COR-L47 (cell line): Measurements from ENCODE around the gene OVAAL.

ENCODE experiments used
- DNase-seq: peaks from one replicate; lab custom pipeline; 2025; lab: John Stamatoyannopoulos, UW

Gene OVAAL

GRCh38 chr1:180558664-180559063, at the start of gene OVAAL:
Gene OVAAL (plus strand): TSS chr1:180558964.
- no peak for DNase-seq

DNA sequence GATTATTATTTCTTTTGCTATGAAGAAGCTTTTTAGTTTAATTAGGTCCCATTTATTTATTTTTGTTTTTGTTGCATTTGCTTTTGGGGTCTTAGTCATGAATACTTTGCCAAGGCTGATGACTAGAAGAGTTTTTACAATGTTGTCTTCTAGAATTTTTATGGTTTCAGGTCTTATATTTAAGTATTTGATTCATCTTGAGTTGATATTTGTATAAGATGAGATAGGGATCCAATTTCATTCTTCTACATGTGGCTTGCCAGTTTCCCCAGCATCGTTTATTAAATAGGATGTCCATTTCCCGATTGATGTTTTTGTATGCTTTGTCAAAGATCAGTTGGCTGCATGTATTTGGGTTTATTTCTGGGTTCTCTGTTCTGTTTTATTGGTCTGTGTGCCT, 47.9 kb upstream of the OVAAL start:
- DNase-seq = no peak

DNA sequence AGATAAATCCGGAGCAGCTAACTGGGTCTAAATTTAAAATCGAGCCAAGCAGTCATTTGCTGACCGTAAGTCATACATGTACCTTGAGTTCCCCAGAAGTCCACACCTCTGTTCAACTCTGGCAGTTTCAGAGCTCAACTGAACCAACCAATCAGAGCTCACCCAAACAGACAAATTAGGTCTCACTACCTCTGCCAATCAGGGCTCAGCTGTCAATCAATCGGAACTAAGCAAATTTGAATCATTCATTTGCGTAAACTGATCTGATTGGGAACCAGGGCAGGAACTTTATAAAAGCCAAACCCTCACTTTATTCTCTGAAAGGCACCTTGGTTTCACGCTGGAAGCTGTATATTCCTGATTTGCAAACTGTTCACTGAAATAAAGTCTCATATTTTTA, 45.2 kb upstream of the OVAAL start:
- no peak for DNase-seq

DNA sequence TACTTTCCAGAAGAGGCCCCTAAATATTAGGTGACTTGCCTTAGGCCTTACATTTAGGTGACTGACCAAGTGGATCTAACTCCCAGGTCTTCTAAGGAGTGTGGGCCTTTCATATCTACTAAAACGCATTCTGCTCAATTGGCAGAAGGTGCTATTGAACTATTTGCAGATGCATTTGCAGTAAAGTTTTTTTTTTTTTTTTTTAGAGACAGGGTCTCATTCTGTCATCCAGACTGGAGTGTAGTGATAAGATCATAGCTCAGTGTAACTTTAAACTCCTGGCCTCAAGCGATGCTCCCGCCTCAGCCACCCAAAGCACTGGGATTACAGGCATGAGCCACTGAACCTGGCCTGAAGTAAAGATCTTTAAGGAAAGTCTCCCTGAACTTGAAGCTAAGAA, 43.4 kb upstream of the OVAAL start:
- no peak for DNase-seq

DNA sequence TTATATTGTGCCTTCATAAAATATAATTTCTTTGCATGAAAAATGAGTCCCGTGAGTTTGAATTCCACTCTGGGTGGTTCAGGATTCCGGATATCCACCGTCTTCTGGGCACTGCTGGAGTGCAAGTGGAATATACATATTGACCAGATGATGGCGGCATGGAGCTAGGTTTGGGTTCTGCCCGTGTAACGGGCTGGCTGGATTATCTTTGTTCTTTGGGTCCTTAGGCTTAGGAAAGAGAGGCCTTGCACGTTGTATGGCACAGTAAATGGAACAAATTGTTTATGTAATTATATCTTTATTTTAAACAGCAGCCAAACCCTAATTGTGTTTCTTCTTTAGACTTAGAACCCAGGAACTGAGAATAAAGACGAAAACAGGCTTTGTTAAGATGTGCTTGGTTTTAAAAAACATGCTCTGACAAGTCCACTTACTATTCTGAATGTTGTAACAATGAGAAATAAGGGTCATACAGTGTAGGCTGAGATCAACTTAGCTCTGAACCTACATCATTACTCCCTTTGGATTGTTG, 42.8 kb upstream of the OVAAL start:
- DNase-seq = peak; percentile 57

- DNase-seq = no peak
Measured at GRCh38 chr1:180519846-180520245, 38.9 kb upstream of the OVAAL start.

DNA sequence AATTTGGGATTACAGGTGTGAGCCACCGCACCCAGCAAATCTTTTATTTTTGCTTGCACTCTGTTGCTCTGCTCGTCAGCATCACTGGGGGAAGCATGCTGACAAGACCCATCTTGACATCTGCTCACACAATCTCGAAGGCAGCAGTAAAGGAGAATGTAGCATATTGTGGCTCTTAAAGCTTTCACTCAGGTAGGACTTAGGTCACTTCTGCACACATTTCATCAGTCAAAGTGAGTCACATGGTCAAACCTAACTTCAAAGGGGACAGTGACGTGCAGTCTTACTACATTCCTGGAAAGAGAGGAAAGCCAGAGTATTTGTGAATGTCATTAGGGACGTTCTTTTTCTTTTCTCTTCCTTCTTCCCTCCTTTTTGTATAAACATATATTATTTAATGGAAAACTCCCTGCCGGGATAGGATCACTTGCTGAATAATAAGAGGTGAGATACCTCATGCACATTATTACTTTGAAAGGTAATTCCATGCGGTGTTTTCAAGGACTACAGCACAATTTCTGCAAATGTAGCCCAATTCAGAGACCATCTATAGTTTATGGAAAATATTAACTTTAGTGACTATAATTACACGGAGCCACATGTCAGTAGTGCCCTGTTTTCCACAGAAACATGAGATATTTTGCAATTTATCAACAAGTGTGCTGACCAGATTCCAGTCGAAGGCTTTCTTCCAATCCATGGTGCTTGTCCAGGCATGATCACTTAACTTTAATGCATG, 37.1 kb upstream of the OVAAL start:
- no peak for DNase-seq

- DNase-seq = no peak
Measured at GRCh38 chr1:180522213-180522515, 36.6 kb upstream of the OVAAL start.

DNA sequence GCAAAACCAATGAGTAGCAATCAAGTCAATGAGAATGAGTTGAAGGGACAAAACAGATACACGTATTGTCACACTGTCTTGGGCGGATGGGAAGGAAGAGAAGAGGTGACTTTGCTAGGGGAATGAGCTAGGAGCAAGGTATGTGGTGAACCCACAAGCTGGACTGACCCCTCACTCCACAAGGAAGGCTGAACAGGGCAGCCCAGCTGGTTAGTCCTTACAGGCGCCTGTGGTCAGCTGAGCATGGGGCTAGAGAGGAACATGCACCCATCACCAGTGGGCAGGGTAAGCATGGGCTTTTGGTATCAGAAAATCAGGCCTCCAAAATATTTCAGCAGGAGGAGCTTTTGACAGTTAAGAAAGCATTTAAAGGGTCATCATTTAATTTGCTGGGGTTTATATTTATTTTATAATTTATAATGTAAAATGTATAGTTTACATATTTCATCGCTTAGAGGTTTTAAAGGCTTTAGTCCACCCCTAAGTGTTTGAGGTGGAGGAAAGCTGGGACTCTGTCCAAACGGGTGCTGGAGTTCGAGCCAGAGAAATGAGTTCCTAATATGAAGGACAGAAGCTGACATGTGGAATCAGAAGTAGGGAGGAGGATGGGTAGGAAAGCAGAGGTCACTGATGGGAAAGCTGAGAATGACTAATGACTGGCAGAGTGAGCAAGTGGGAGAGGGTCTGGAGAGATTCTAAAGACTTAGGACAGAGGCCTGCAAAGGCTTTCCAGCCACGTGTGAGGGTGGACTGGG, 34.4 kb upstream of the OVAAL start:
- no peak for DNase-seq

DNA sequence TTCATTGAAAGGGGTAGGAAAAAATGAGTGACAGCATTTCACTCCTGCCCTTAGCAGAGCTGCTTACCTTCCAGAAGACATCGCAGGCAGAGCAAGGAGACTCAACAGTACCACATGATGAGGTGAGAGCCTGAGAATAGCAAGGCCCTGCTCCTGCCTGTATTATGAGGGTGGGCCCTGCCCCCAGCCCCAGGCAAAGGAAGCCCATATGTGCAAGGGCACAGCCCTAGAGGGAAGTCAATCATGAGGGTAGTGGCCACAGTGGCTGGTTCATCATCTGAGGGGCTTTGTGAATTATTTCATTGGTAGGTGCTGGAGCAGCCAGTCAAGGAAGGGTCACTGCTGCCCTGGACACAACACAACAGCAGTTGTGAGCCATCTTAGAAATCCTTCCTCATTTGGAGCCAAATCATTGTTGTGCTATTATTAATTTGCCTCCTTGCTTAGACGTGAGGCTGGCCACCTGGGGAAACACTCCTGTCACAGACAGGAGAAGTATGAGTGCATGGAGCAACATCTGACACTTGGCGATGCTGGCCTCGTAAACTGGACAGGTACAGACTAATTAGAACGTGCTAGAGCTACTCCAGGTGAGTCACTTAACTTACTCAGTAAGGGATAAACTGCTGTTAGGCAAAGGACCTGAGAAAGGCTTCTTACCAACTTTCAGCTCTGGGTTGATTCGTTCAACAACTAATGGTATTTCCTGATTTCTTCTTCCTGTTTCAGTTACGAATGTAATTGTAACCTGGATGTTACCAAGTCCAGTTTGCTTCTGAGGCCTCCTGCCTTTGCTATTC, 33.6 kb upstream of the OVAAL start:
- no peak for DNase-seq

DNA sequence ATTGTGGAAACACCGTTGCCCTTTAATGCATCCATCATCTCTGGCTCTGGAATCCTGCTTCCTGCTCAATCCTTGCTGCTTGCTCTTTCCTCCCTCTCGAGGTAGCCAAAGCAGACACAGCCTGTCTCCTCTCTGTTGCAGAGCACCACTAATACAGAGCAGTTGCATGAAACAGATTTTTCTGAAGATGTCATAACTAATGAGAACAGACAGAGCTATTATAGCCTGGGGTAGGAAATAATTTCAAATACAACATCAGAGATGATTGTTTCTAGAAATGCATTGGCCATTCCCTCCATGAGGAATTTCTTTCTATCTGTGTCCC, 33.1 kb upstream of the OVAAL start:
- DNase-seq = no peak

- no peak for DNase-seq
Measured at GRCh38 chr1:180527101-180527669, 31.6 kb upstream of the OVAAL start.

GRCh38 chr1:180528868-180529470, 29.8 kb upstream of the OVAAL start:
- DNase-seq = no peak

GRCh38 chr1:180530501-180530900, 28.3 kb upstream of the OVAAL start:
- DNase-seq = no peak

DNA sequence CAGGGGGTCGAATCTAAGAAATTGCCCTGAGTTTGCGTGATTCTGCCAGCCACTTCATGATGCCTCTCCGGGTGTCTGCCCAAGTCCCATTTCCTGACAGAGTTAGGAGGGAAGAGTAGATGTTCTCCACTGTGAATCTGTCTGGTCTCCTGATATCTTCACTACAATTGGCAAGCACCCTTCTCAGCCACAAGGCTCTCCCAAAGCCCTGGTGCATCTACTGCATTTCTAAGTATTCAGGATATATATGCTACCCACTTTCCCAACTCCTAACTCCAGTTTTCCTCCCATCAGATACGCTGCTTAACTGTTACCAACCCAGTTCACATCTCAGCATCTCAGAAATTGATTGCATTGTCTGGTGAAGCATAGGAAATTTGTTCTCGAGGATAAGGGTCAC, 25.9 kb upstream of the OVAAL start:
- DNase-seq = no peak

GRCh38 chr1:180533266-180533987, 25.3 kb upstream of the OVAAL start:
- DNase-seq = peak; percentile 70

DNA sequence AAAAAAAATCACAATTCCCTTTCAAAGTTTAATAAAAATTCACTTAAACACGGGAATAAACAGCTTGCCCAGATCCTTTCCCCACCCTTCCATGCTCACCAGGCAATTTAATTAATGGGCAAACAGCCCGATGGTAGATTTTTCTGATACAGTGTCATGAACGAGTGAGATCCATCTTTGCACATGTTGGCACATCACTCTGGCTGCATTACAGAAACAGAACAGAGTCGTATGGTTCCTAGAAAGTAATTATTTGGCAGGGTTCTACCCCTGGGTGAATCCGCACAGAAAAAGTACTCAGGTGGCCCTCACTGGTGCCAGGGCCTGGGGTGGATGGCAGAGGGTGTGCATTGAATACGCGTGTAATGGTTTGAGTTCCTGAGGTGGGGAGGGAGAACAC, 24.6 kb upstream of the OVAAL start:
- no peak for DNase-seq

DNA sequence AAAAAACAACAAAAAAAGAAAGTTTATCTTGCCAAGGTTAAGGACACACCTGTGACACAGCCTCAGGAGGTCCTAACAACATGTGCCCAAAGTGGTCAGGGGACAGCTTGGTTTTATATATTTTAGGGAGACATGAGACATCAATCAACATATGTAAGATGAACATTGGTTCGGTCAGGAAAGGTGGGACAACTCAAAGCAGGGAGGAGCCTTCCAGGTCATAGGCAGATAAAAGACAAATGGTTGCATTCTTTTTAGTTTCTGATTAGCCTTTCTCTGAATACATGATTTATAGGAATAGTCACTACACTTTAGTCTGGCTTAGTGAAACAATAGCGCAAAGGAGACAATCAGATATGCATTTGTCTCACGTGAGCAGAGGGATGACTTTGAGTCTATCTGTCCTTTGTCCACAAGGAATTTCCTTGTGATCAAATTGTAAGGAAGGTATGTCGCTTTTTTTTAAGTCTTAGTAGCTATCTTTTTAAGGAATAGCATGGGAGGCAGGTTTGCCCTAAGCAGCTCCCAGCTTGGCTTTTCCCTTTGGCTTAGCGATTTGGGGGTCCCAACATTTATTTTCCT, 23.3 kb upstream of the OVAAL start:
- no peak for DNase-seq

GRCh38 chr1:180536821-180537372, 21.9 kb upstream of the OVAAL start:
- DNase-seq = no peak

GRCh38 chr1:180539136-180539535, 19.6 kb upstream of the OVAAL start:
- no peak for DNase-seq
